HG03439 (cell line): Measurements from ENCODE around the gene STRIP1.

Experiments used
- ATAC-seq: cut with Tn5 transposase; IDR thresholded peaks from one replicate; pipeline ENCODE4 v1.9.1; 2021; ENCODE audit warnings: mild to moderate bottlenecking, moderate library complexity; ENCODE audit not compliant: unreplicated experiment

The STRIP1 gene

GRCh38 chr1:110050602-110051261 is 16.3 kb downstream of the STRIP1 start:
- no peak for ATAC-seq

GRCh38 chr1:110051262-110051648 is 16.8 kb downstream of the STRIP1 start:
- ATAC-seq, result no peak

GRCh38 chr1:110053552-110054428 is 19.4 kb downstream of the STRIP1 start:
- no peak for ATAC-seq

- ATAC-seq, result no peak
Observed at GRCh38 chr1:110055493-110056284, 21.3 kb downstream of the STRIP1 start.

GRCh38 chr1:110056285-110056683 is 21.9 kb downstream of the STRIP1 start:
- ATAC-seq, result no peak

GRCh38 chr1:110056776-110057175 is 22.4 kb downstream of the STRIP1 start:
- ATAC-seq, result no peak

- no peak for ATAC-seq
Observed at GRCh38 chr1:110057963-110058518, 23.6 kb downstream of the STRIP1 start.

- no peak for ATAC-seq
Observed at GRCh38 chr1:110058591-110058990, 24.2 kb downstream of the STRIP1 start.

- no peak for ATAC-seq
Observed at GRCh38 chr1:110059133-110059863, 24.9 kb downstream of the STRIP1 start.

GRCh38 chr1:110060034-110060661 is 25.7 kb downstream of the STRIP1 start:
- no peak for ATAC-seq

GRCh38 chr1:110060662-110061060 is 26.2 kb downstream of the STRIP1 start:
- no peak for ATAC-seq

GRCh38 chr1:110061341-110061740 is 26.9 kb downstream of the STRIP1 start:
- no peak for ATAC-seq

- ATAC-seq, result no peak
Observed at GRCh38 chr1:110062612-110063011, 28.2 kb downstream of the STRIP1 start.

- no peak for ATAC-seq
Observed at GRCh38 chr1:110063781-110064180, 29.4 kb downstream of the STRIP1 start.

- no peak for ATAC-seq
Observed at GRCh38 chr1:110064576-110065337, 30.3 kb downstream of the STRIP1 start.

- no peak for ATAC-seq
Observed at GRCh38 chr1:110065841-110066240, 31.4 kb downstream of the STRIP1 start.

GRCh38 chr1:110067479-110067892 is 33.1 kb downstream of the STRIP1 start:
- ATAC-seq, result no peak

GRCh38 chr1:110067893-110068645 is 33.6 kb downstream of the STRIP1 start:
- ATAC-seq, result no peak
